ENCODE measurements around the gene PIGM.

PIGM gene

GRCh38 chr1:159986093-159986492 is 45.7 kb downstream of the PIGM start:
- TF ChIP-seq EZH2 (IDR thresholded peaks at IDR 0.05; ENCODE audit: borderline replicate concordance, low read depth, low read length, severe bottlenecking) = no peak
- no peak for TF ChIP-seq CTCF (IDR thresholded peaks at IDR 0.05; ENCODE audit: borderline replicate concordance, extremely low read depth, low read length, poor library complexity, severe bottlenecking)
- Histone ChIP-seq H4K20me1 (ENCODE audit: insufficient read depth, low read length) (no peaks in the 10 kb centered on the region), H3K4me1 (ENCODE audit: insufficient read depth, low read length) (no peaks in the 10 kb centered on the region), H3K27me3 (ENCODE audit: insufficient read depth, low read length, poor library complexity) (peaks cover 20% of the 10 kb centered on the region), H3K4me3 (ENCODE audit: low read depth in 1 of 2, low read length in 2 of 2) (no peak overlapping the region), H3K27ac (ENCODE audit: low read length) (no peak overlapping the region), H3K79me2 (ENCODE audit: insufficient read depth, low read length) (no peaks in the 10 kb centered on the region), H3K36me3 (ENCODE audit: insufficient read depth, low read length) (no peaks in the 10 kb centered on the region), H3K9ac (ENCODE audit: low read depth, low read length) (no peak overlapping the region), H3K9me3 (ENCODE audit: insufficient read depth, low read length, severe bottlenecking) (no peaks in the 10 kb centered on the region), H2AFZ (ENCODE audit: low read depth, low read length) (no peak overlapping the region), H3K4me2 (ENCODE audit: insufficient read depth, low read length) (no peak overlapping the region)
- DNase-seq = no peak
- ATAC-seq (ENCODE audit: insufficient read depth, low read depth) = no peak

- DNase-seq = no peak
- no peak for ATAC-seq (ENCODE audit: insufficient read depth, low read depth)
- H3K79me2 ChIP-seq (ENCODE audit: insufficient read depth, low read length) = no peaks in the 10 kb centered on the region
These were observed 46.3 kb downstream of the PIGM start for GRCh38 chr1:159985473-159985872.

GRCh38 chr1:159983681-159984080 is 48.1 kb downstream of the PIGM start:
- peaks cover 19% of the 10 kb centered on the region for H3K27me3 ChIP-seq (ENCODE audit: insufficient read depth, low read length, poor library complexity)
- H3K4me1 ChIP-seq (ENCODE audit: insufficient read depth, low read length) = no peaks in the 10 kb centered on the region
- no peak for ATAC-seq (ENCODE audit: insufficient read depth, low read depth)
- H3K9ac ChIP-seq (ENCODE audit: low read depth, low read length) = no peak overlapping the region
- no peak for TF ChIP-seq EZH2 (IDR thresholded peaks at IDR 0.05; ENCODE audit: borderline replicate concordance, low read depth, low read length, severe bottlenecking)
- no peak for TF ChIP-seq CTCF (IDR thresholded peaks at IDR 0.05; ENCODE audit: borderline replicate concordance, extremely low read depth, low read length, poor library complexity, severe bottlenecking)
- H3K27ac ChIP-seq (ENCODE audit: low read length) = no peak overlapping the region
- no peak overlapping the region for H3K4me3 ChIP-seq (ENCODE audit: low read depth in 1 of 2, low read length in 2 of 2)
- no peaks in the 10 kb centered on the region for H4K20me1 ChIP-seq (ENCODE audit: insufficient read depth, low read length)
- H3K9me3 ChIP-seq (ENCODE audit: insufficient read depth, low read length, severe bottlenecking) = no peaks in the 10 kb centered on the region
- no peak overlapping the region for H3K4me2 ChIP-seq (ENCODE audit: insufficient read depth, low read length)
- no peaks in the 10 kb centered on the region for H3K36me3 ChIP-seq (ENCODE audit: insufficient read depth, low read length)
- no peak for DNase-seq
- H3K79me2 ChIP-seq (ENCODE audit: insufficient read depth, low read length) = no peaks in the 10 kb centered on the region
- no peak overlapping the region for H2AFZ ChIP-seq (ENCODE audit: low read depth, low read length)

More at GRCh38 chr1:159985473-159985872, 46.3 kb downstream of the PIGM start:
- Histone ChIP-seq H4K20me1 (ENCODE audit: insufficient read depth, low read length) (no peaks in the 10 kb centered on the region), H2AFZ (ENCODE audit: low read depth, low read length) (no peak overlapping the region), H3K36me3 (ENCODE audit: insufficient read depth, low read length) (no peaks in the 10 kb centered on the region), H3K27me3 (ENCODE audit: insufficient read depth, low read length, poor library complexity) (peaks cover 20% of the 10 kb centered on the region), H3K9ac (ENCODE audit: low read depth, low read length) (no peak overlapping the region), H3K27ac (ENCODE audit: low read length) (no peak overlapping the region), H3K4me3 (ENCODE audit: low read depth in 1 of 2, low read length in 2 of 2) (no peak overlapping the region), H3K4me2 (ENCODE audit: insufficient read depth, low read length) (no peak overlapping the region), H3K4me1 (ENCODE audit: insufficient read depth, low read length) (no peaks in the 10 kb centered on the region), H3K9me3 (ENCODE audit: insufficient read depth, low read length, severe bottlenecking) (no peaks in the 10 kb centered on the region)
- TF ChIP-seq CTCF (IDR thresholded peaks at IDR 0.05; ENCODE audit: borderline replicate concordance, extremely low read depth, low read length, poor library complexity, severe bottlenecking) (no peak), EZH2 (IDR thresholded peaks at IDR 0.05; ENCODE audit: borderline replicate concordance, low read depth, low read length, severe bottlenecking) (no peak)

DNA sequence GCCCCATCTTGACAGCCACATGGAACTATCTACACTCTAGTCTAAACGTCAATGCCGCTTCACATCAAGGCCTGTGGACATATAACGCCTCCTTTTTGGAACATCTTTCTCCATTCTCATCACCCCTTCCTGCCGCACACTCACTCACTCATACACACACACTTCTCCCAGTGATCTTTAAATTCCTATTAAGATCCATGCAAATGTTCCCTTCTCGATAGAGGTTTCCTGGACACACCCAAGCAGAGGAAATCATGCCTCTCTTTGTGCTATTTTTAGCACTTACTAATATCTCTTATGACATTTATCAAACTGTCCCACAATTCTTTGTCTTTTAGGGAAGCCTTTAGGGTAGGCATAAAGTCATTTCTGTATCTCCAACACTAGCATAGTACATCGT is 49.5 kb downstream of the PIGM start:
- Histone ChIP-seq H3K4me2 (ENCODE audit: insufficient read depth, low read length) (no peak overlapping the region), H3K9ac (ENCODE audit: low read depth, low read length) (no peak overlapping the region), H4K20me1 (ENCODE audit: insufficient read depth, low read length) (0 out of 2 replicates have a peak, but pooled peaks cover 2% of the 10 kb centered on the region), H3K36me3 (ENCODE audit: insufficient read depth, low read length) (no peaks in the 10 kb centered on the region), H3K9me3 (ENCODE audit: insufficient read depth, low read length, severe bottlenecking) (no peaks in the 10 kb centered on the region), H3K79me2 (ENCODE audit: insufficient read depth, low read length) (no peaks in the 10 kb centered on the region), H3K4me1 (ENCODE audit: insufficient read depth, low read length) (no peaks in the 10 kb centered on the region), H3K4me3 (ENCODE audit: low read depth in 1 of 2, low read length in 2 of 2) (no peak overlapping the region), H2AFZ (ENCODE audit: low read depth, low read length) (no peak overlapping the region), H3K27me3 (ENCODE audit: insufficient read depth, low read length, poor library complexity) (peaks cover 21% of the 10 kb centered on the region), H3K27ac (ENCODE audit: low read length) (no peak overlapping the region)
- no peak for TF ChIP-seq EZH2 (IDR thresholded peaks at IDR 0.05; ENCODE audit: borderline replicate concordance, low read depth, low read length, severe bottlenecking)
- TF ChIP-seq CTCF (IDR thresholded peaks at IDR 0.05; ENCODE audit: borderline replicate concordance, extremely low read depth, low read length, poor library complexity, severe bottlenecking) = no peak
- DNase-seq (no peak), ATAC-seq (ENCODE audit: insufficient read depth, low read depth) (no peak)

All from DND-41 (cell line).